GM21528 (cell line): ENCODE measurements around the gene LHB.

Experiments
- ATAC-seq: cut with Tn5 transposase; IDR thresholded peaks from one replicate; pipeline ENCODE4 v1.9.1; 2021; ENCODE audit warnings: mild to moderate bottlenecking, moderate library complexity; ENCODE audit not compliant: unreplicated experiment, low FRiP score

Gene LHB

GRCh38 chr19:49014123-49014869, 2.6 kb downstream of the LHB start:
- no peak for ATAC-seq

- ATAC-seq = no peak
These were observed 5.7 kb downstream of the LHB start for GRCh38 chr19:49011194-49011593.

GRCh38 chr19:49010453-49010852, 6.4 kb downstream of the LHB start:
- ATAC-seq = no peak

- no peak for ATAC-seq
These were observed 7.1 kb downstream of the LHB start for GRCh38 chr19:49009828-49010227.

GRCh38 chr19:49006905-49007304, 10.0 kb downstream of the LHB start:
- no peak for ATAC-seq

- no peak for ATAC-seq
These were observed 11.8 kb downstream of the LHB start for GRCh38 chr19:49004964-49005614.

- no peak for ATAC-seq
These were observed 12.8 kb downstream of the LHB start for GRCh38 chr19:49004133-49004532.

GRCh38 chr19:48999481-49000325, 17.2 kb downstream of the LHB start:
- no peak for ATAC-seq

GRCh38 chr19:48997972-48998371, 18.9 kb downstream of the LHB start:
- no peak for ATAC-seq

- ATAC-seq = no peak
These were observed 22.9 kb downstream of the LHB start for GRCh38 chr19:48994035-48994386.

GRCh38 chr19:48993175-48994034, 23.5 kb downstream of the LHB start, which contains the start of the genes GYS1 and RUVBL2:
GYS1 (minus strand) TSS chr19:48993309; CDS start chr19:48993112, 197 bp downstream.
RUVBL2 (plus strand) TSS chr19:48993887; CDS start chr19:48993912, 25 bp downstream.
- peak; percentile 87 for ATAC-seq

GRCh38 chr19:48992581-48993174, 24.2 kb downstream of the LHB start:
- peak; percentile 5 for ATAC-seq

GRCh38 chr19:48991873-48992580, 24.9 kb downstream of the LHB start:
- no peak for ATAC-seq

GRCh38 chr19:48991011-48991609, 25.8 kb downstream of the LHB start:
- no peak for ATAC-seq

- no peak for ATAC-seq
These were observed 26.5 kb downstream of the LHB start for GRCh38 chr19:48990400-48990799.

GRCh38 chr19:48989701-48990291, 27.1 kb downstream of the LHB start:
- no peak for ATAC-seq

GRCh38 chr19:48988860-48989259, 28.0 kb downstream of the LHB start:
- ATAC-seq = no peak

- ATAC-seq = no peak
These were observed 28.6 kb downstream of the LHB start for GRCh38 chr19:48988286-48988685.
